K562 (cell line): ENCODE measurements around the gene ICA1L. TPM values are rescaled to one million over a fixed set of nuclear protein-coding genes. Genes with fewer than 3 reads are reported as not detected.

Source experiments
- ATF1 ChIP-seq, 2 experiments: fragments of 450-650 bp in 1 of 2; IDR thresholded peaks; 2 replicates each; pipeline ENCODE4 v1.6.1; 2016; ENCODE audit warnings: missing compliant biosample characterization in 1 of 2, missing genetic modification characterization in 1 of 2
- BCL6 ChIP-seq: fragments of 250-450 bp; sonication (Bioruptor Pico); IDR thresholded peaks from 2 replicates; pipeline ENCODE4 v1.4.0; 2020
- CBX1 ChIP-seq: sonication (generic); IDR thresholded peaks from 2 replicates; pipeline ENCODE4 v1.6.1; 2016; ENCODE audit warnings: antibody characterized with exemption, low read depth, mild to moderate bottlenecking
- KLF13 ChIP-seq: fragments of 450-650 bp; IDR thresholded peaks from 2 replicates; pipeline ENCODE4 v1.6.1; 2016; ENCODE audit warnings: missing genetic modification characterization, low read depth, mild to moderate bottlenecking, missing compliant biosample characterization, moderate library complexity, borderline replicate concordance
- MAFF ChIP-seq: IDR thresholded peaks from 2 replicates; pipeline ENCODE4 v1.6.1; 2012; ENCODE audit warnings: low read length, improper control_type of control experiment
- MYBL2 ChIP-seq, 2 experiments: fragments of 450-650 bp in 1 of 2; sonication (generic) in 1 of 2; formaldehyde crosslinking in 1 of 2; IDR thresholded peaks; 2 replicates each; pipeline versions ENCODE4 v1.6.1 to v1.8.1; 2017 to 2022; ENCODE audit warnings: borderline replicate concordance in 1 of 2, inconsistent platforms in 1 of 2, low read depth in 1 of 2, mild to moderate bottlenecking in 1 of 2, missing genetic modification reagents in 1 of 2, moderate library complexity in 1 of 2
- NCOA2 ChIP-seq, 2 experiments: fragments of 450-650 bp; IDR thresholded peaks; 2 replicates each; pipeline ENCODE4 v1.6.1; 2018; ENCODE audit warnings: mild to moderate bottlenecking in 2 of 2, moderate library complexity in 1 of 2; ENCODE audit not compliant: partially characterized antibody in 2 of 2
- NFRKB ChIP-seq: fragments of 450-650 bp; IDR thresholded peaks from 2 replicates; pipeline ENCODE4 v1.6.1; 2016; ENCODE audit warnings: low read depth
- NR1H2 ChIP-seq: sonication (generic); formaldehyde crosslinking; IDR thresholded peaks from 2 replicates; pipeline ENCODE4 v1.4.0; 2020; ENCODE audit warnings: mild to moderate bottlenecking, missing genetic modification reagents
- NR2C1 ChIP-seq, 2 experiments: fragments of 450-650 bp; IDR thresholded peaks; 2 replicates each; pipeline ENCODE4 v1.6.1; 2017; ENCODE audit warnings: mild to moderate bottlenecking in 2 of 2, antibody characterized with exemption in 1 of 2, inconsistent platforms in 1 of 2, missing compliant biosample characterization in 1 of 2, missing genetic modification characterization in 1 of 2
- POLR3G ChIP-seq: IDR thresholded peaks from 2 replicates; pipeline ENCODE4 v1.6.1; 2011; ENCODE audit not compliant: insufficient read length, insufficient replicate concordance; ENCODE audit errors: extremely low read depth
- RBM17 ChIP-seq: fragments of 200-400 bp; formaldehyde crosslinking; IDR thresholded peaks from 2 replicates; pipeline ENCODE4 v1.6.1; 2017; ENCODE audit warnings: low read depth, mild to moderate bottlenecking, low read length, borderline replicate concordance
- SAFB ChIP-seq: fragments of 200-400 bp; formaldehyde crosslinking; IDR thresholded peaks from 2 replicates; pipeline ENCODE4 v1.6.1; 2017; ENCODE audit warnings: low read depth, low read length, borderline replicate concordance
- SETDB1 ChIP-seq: IDR thresholded peaks from one replicate; pipeline ENCODE4 v1.6.1; 2012; ENCODE audit warnings: low read length, control low read depth, inconsistent platforms
- SNAPC5 ChIP-seq: fragments of 250-450 bp; sonication (Bioruptor Pico); IDR thresholded peaks from 2 replicates; pipeline ENCODE4 v1.8.0; 2021; ENCODE audit warnings: moderate library complexity, mild to moderate bottlenecking, inconsistent platforms
- ZC3H8 ChIP-seq: fragments of 450-650 bp; IDR thresholded peaks from 2 replicates; pipeline ENCODE4 v1.6.1; 2017
- ZNF212 ChIP-seq: fragments of 450-650 bp; formaldehyde crosslinking; IDR thresholded peaks from 2 replicates; pipeline ENCODE4 v1.4.0; 2020; ENCODE audit warnings: mild to moderate bottlenecking
- ZNF561 ChIP-seq: fragments of 450-650 bp; formaldehyde crosslinking; conservative IDR thresholded peaks from 2 replicates; pipeline ENCODE4 v1.4.0; 2020; ENCODE audit warnings: mild to moderate bottlenecking, moderate library complexity
- ZNF668 ChIP-seq: fragments of 250-450 bp; sonication (Bioruptor Pico); IDR thresholded peaks from 2 replicates; pipeline ENCODE4 v1.8.0; 2022; ENCODE audit warnings: mild to moderate bottlenecking, inconsistent platforms
- ZNF764 ChIP-seq: fragments of 250-450 bp; sonication (Bioruptor Pico); IDR thresholded peaks from 2 replicates; pipeline ENCODE4 v1.4.0; 2020; ENCODE audit warnings: low read depth, mild to moderate bottlenecking, moderate library complexity
- polyA plus RNA-seq, 8 experiments: library from polyadenylated mRNA; depleted of rRNA in 4 of 8; stranded (reverse) in 5 of 8; unstranded in 3 of 8; fragments of >200 nt; fragmentation: Nextera tagmentation in 2 of 8; fragmentation: Illumina TruSeq in 1 of 8; extraction: Ambion mirVana in 2 of 8; extraction: Trizol in 1 of 8; gene quantifications; 2 replicates each; pipeline versions ENCODE4 v1.2.1 to v1.2.3, GENCODE V29; 2011 to 2014; ENCODE audit warnings: inconsistent platforms in 1 of 8, missing spikeins in 1 of 8
- total RNA-seq, 7 experiments: library from RNA; depleted of rRNA in 6 of 7; stranded (reverse); fragments of >200 nt in 6 of 7; fragmentation: Illumina TruSeq in 2 of 7; extraction: Trizol in 2 of 7; gene quantifications; 2 replicates each; pipeline versions ENCODE4 v1.2.1 to v1.2.3, GENCODE V29; 2011 to 2021; ENCODE audit warnings: low replicate concordance in 1 of 7
- TF ChIP-seq, protein P1 (sequence below): fragments of 250-450 bp; sonication (Bioruptor Pico); IDR thresholded peaks from 2 replicates; pipeline ENCODE4 v1.5.1; 2021; ENCODE audit warnings: mild to moderate bottlenecking
- TF ChIP-seq, protein P2 (sequence below): fragments of 450-650 bp; formaldehyde crosslinking; IDR thresholded peaks from 2 replicates; pipeline ENCODE4 v1.4.0; 2020; ENCODE audit warnings: mild to moderate bottlenecking, mixed read lengths
- TF ChIP-seq, protein P3 (sequence below): fragments of 450-650 bp; IDR thresholded peaks from 2 replicates; pipeline ENCODE4 v1.6.1; 2016; ENCODE audit warnings: borderline replicate concordance

ICA1L gene
- total and polyA plus RNA-seq, 9 of the 15 experiments (the other 6 are each of a cell fraction or from before 2014, with no cell fraction given), result 0.57 to 1.7 (median 1.1) TPM

DNA sequence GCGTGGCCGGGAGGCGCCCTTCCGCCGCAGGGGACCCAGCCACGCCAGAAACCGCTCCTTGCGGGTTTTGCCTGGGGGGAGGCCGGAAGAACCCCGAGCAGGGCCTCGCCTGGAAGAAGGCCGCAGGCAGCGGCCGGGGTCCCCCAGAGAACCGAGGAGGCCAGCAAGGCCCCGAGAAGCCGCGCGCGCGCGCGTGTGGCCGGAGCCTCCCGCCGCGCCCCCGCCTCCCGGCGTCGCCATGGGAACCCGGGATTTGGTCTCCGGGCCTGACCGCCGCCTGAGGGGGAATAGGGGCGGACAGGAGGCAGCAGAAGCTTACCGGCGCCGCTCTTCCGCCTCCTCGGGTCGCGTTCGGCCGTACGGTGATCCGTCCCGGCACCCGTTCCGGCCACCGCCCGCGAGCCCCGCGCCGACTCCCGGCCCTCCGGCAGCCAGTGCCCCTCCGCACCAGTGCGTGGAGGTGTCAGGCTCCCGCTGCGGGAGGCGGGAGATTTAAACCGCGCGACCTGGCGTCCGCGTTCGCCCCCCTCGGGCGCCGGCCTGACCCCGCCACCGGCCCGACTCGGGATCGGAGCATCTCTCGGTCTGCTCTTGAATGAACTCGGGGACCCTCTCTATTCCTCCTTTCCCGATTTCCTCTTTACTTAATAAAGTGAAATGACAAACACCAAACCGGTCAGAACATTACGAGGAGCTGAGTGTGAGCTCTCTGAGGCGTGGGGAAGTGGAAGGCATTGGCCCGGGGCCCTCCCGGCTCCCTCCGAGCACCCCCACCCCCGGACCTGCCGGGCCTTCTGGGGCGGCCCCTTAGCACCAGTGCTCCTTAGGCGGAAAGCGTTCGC is at the start of gene ICA1L (continued):
- TF ChIP-seq SNAPC5 (CRISPR knock-in tag) (no peak), RBM17 (no peak), ZNF764 (CRISPR knock-in tag) (no peak), SETDB1 (no peak), CBX1 (no peak), NFRKB (no peak), ATF1 (CRISPR knock-in tag; IDR thresholded peaks at IDR 0.05) (no peak), ATF1 (tag; IDR thresholded peaks at IDR 0.05) (no peak), BCL6 (CRISPR knock-in tag) (no peak), NCOA2 (IDR thresholded peaks at IDR 0.05; ENCODE audit: partially characterized antibody in 2 of 2) (no peak), ZNF212 (CRISPR knock-in tag) (no peak), POLR3G (no peak), KLF13 (no peak), MYBL2 (IDR thresholded peaks at IDR 0.05; ENCODE audit: low read depth) (peak; percentile 52; the same call in 1 of the 2 replicates), MYBL2 (CRISPR knock-in tag; IDR thresholded peaks at IDR 0.05; ENCODE audit: borderline replicate concordance) (no peak), ZNF561 (no peak), NR1H2 (CRISPR knock-in tag) (no peak), SAFB (0 out of 2 replicates have a peak, but pooled peaks have one; percentile 34), MAFF (no peak), ZC3H8 (no peak), ZNF668 (CRISPR knock-in tag) (no peak), NR2C1 (IDR thresholded peaks at IDR 0.05) (no peak), NR2C1 (tag; IDR thresholded peaks at IDR 0.05) (no peak)
- TF ChIP-seq, protein P1, sequence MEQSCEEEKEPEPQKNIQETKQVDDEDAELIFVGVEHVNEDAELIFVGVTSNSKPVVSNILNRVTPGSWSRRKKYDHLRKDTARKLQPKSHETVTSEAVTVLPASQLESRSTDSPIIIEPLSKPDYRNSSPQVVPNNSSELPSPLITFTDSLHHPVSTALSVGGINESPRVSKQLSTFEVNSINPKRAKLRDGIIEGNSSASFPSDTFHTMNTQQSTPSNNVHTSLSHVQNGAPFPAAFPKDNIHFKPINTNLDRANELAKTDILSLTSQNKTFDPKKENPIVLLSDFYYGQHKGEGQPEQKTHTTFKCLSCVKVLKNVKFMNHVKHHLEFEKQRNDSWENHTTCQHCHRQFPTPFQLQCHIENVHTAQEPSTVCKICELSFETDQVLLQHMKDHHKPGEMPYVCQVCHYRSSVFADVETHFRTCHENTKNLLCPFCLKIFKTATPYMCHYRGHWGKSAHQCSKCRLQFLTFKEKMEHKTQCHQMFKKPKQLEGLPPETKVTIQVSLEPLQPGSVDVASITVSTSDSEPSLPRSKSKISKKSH (CRISPR knock-in tag), result no peak
- TF ChIP-seq, protein P2, sequence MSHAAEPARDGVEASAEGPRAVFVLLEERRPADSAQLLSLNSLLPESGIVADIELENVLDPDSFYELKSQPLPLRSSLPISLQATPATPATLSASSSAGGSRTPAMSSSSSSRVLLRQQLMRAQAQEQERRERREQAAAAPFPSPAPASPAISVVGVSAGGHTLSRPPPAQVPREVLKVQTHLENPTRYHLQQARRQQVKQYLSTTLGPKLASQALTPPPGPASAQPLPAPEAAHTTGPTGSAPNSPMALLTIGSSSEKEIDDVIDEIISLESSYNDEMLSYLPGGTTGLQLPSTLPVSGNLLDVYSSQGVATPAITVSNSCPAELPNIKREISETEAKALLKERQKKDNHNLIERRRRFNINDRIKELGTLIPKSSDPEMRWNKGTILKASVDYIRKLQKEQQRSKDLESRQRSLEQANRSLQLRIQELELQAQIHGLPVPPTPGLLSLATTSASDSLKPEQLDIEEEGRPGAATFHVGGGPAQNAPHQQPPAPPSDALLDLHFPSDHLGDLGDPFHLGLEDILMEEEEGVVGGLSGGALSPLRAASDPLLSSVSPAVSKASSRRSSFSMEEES (CRISPR knock-in tag), result no peak
- TF ChIP-seq, protein P3, sequence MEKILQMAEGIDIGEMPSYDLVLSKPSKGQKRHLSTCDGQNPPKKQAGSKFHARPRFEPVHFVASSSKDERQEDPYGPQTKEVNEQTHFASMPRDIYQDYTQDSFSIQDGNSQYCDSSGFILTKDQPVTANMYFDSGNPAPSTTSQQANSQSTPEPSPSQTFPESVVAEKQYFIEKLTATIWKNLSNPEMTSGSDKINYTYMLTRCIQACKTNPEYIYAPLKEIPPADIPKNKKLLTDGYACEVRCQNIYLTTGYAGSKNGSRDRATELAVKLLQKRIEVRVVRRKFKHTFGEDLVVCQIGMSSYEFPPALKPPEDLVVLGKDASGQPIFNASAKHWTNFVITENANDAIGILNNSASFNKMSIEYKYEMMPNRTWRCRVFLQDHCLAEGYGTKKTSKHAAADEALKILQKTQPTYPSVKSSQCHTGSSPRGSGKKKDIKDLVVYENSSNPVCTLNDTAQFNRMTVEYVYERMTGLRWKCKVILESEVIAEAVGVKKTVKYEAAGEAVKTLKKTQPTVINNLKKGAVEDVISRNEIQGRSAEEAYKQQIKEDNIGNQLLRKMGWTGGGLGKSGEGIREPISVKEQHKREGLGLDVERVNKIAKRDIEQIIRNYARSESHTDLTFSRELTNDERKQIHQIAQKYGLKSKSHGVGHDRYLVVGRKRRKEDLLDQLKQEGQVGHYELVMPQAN, result no peak
